CD4-positive, alpha-beta memory T cell (primary cell): ENCODE results near the gene RNASEH2B. TPM values are rescaled to one million over a fixed set of nuclear protein-coding genes. Genes with fewer than 3 reads are reported as not detected.

Experiments
- CTCF ChIA-PET: fragments of 350-600 bp; sonication (Branson Sonifier 250); formaldehyde crosslinking; loops from one replicate; lab custom pipeline; 2021; ENCODE audit warnings: inconsistent platforms; ENCODE audit not compliant: partially characterized antibody; lab: Charles Lee
- POLR2A ChIA-PET: fragments of 350-600 bp; sonication (Branson Sonifier 250); formaldehyde crosslinking; loops from one replicate; lab custom pipeline; 2021; ENCODE audit not compliant: partially characterized antibody; lab: Charles Lee
- DNase-seq, 5 donors: peaks; one replicate each; pipeline versions ENCODE4 v3.0.0 to v3.0.0-alpha.2; 2020 to 2022; ENCODE audit warnings: mixed read lengths in 1 of 5
- H3K27ac ChIP-seq: one replicate; pipeline ENCODE4 v1.7.0; 2013; ENCODE audit warnings: low read depth, low read length
- H3K27me3 ChIP-seq: 2 replicates; pipeline ENCODE4 v1.7.0; 2013; ENCODE audit warnings: mild to moderate bottlenecking, low read length, moderate library complexity; ENCODE audit not compliant: insufficient read depth
- H3K36me3 ChIP-seq: 2 replicates; pipeline ENCODE4 v1.7.0; 2013; ENCODE audit warnings: mild to moderate bottlenecking, low read length, moderate library complexity; ENCODE audit not compliant: insufficient read depth
- H3K4me1 ChIP-seq: 2 replicates; pipeline ENCODE4 v1.7.0; 2013; ENCODE audit warnings: mild to moderate bottlenecking, low read length, moderate library complexity; ENCODE audit not compliant: insufficient read depth
- H3K4me3 ChIP-seq, 2 donors: one replicate each; pipeline ENCODE4 v1.7.0; 2013; ENCODE audit warnings: low read length in 2 of 2, mild to moderate bottlenecking in 1 of 2
- H3K9me3 ChIP-seq, 2 donors: one replicate each; pipeline ENCODE4 v1.7.0; 2013; ENCODE audit warnings: low read length in 2 of 2, control low read depth in 1 of 2; ENCODE audit not compliant: control insufficient read depth in 1 of 2
- H3K27ac Mint-ChIP-seq, 7 donors: one replicate each; pipeline ENCODE4 v1.8.0; 2020 to 2021; ENCODE audit warnings: mixed read lengths in 7 of 7, mild to moderate bottlenecking in 6 of 7, inconsistent platforms in 3 of 7, moderate library complexity in 3 of 7
- H3K27me3 Mint-ChIP-seq, 2 donors: one replicate each; pipeline ENCODE4 v1.8.0; 2020 to 2021; ENCODE audit warnings: mixed read lengths in 2 of 2
- H3K36me3 Mint-ChIP-seq, 2 donors: one replicate each; pipeline ENCODE4 v1.8.0; 2020 to 2021; ENCODE audit warnings: mixed read lengths in 2 of 2, inconsistent platforms in 1 of 2, mild to moderate bottlenecking in 1 of 2
- H3K4me1 Mint-ChIP-seq, 4 donors: one replicate each; pipeline ENCODE4 v1.8.0; 2020 to 2021; ENCODE audit warnings: mixed read lengths in 4 of 4, mild to moderate bottlenecking in 1 of 4
- H3K4me3 Mint-ChIP-seq, 8 donors: one replicate each; pipeline ENCODE4 v1.8.0; 2020 to 2021; ENCODE audit warnings: mixed read lengths in 8 of 8, mild to moderate bottlenecking in 7 of 8, moderate library complexity in 6 of 8, inconsistent platforms in 3 of 8
- H3K9me3 Mint-ChIP-seq, 8 donors: one replicate each; pipeline ENCODE4 v1.8.0; 2020 to 2021; ENCODE audit warnings: mixed read lengths in 8 of 8, mild to moderate bottlenecking in 5 of 8, inconsistent platforms in 3 of 8, moderate library complexity in 1 of 8
- intact Hi-C: fragments of 100-400 bp; cut with micrococcal nuclease; formaldehyde crosslinking; loops from one replicate; pipeline ENCODE4 v1.15.1; 2023
- polyA plus RNA-seq, 2 donors: library from polyadenylated mRNA; unstranded; fragments of 300-500 nt; fragmentation: Illumina TruSeq; gene quantifications; one replicate each; pipeline ENCODE4 v1.2.3, GENCODE V29; 2021
- total RNA-seq, 2 experiments: library from RNA; stranded (reverse); gene quantifications; one replicate each; pipeline ENCODE4 v1.2.3, GENCODE V29; 2021

The RNASEH2B gene
- total and polyA plus RNA-seq, 4 experiments from 2014 or later: 88.9 to 133 (median 103) TPM

GRCh38 chr13:50918567-50918966 lies 9.0 kb downstream of the RNASEH2B start:
- Histone ChIP-seq H3K27me3 (no peaks in the 10 kb centered on the region), H3K4me1 (peaks cover 48% of the 10 kb centered on the region), H3K36me3 (no peaks in the 10 kb centered on the region), H3K9me3 (no peaks in the 10 kb centered on the region), H3K4me3 (no peak overlapping the region), H3K27ac (no peak overlapping the region)
- peak overlapping the region in 2 of 8 donors; percentile 3 to 10 for H3K4me3 Mint-ChIP-seq
- no peaks in the 10 kb centered on the region for H3K27me3 Mint-ChIP-seq
- peaks cover 0 to 21% (median 19%) of the 10 kb centered on the region in 8 donors for H3K9me3 Mint-ChIP-seq
- DNase-seq: no peak
- POLR2A ChIA-PET: no interaction called here
- H3K36me3 Mint-ChIP-seq: peaks cover 23 to 25% of the 10 kb centered on the region in 2 donors
- H3K27ac Mint-ChIP-seq: peak overlapping the region in 1 of 7 donors; percentile 15
- CTCF ChIA-PET: interaction anchor here (1.5 kb wide), 1 partner anchor 833 kb away, joined by 3 read pairs; no protein-coding TSS in a partner anchor
- peaks cover 48 to 72% (median 56%) of the 10 kb centered on the region in 4 donors for H3K4me1 Mint-ChIP-seq
- intact Hi-C loops: no loop called here

- ChIA-PET CTCF (interaction anchor here (0.7 to 1.3 kb wide), 3 partner anchors 8 to 943 kb away, joined by 3 read pairs; no protein-coding TSS in a partner anchor), POLR2A (no interaction called here)
- H3K4me3 ChIP-seq: no peak overlapping the region
- no peak overlapping the region for H3K27ac ChIP-seq
- peaks cover 44% of the 10 kb centered on the region for H3K4me1 ChIP-seq
- Mint-ChIP-seq H3K4me3 (peak overlapping the region in 2 of 8 donors; percentile 24 to 37), H3K27me3 (no peaks in the 10 kb centered on the region), H3K9me3 (peaks cover 0 to 29% (median 25%) of the 10 kb centered on the region in 8 donors), H3K27ac (peak overlapping the region in 1 of 7 donors; percentile 59), H3K36me3 (peaks cover 28 to 32% of the 10 kb centered on the region in 2 donors), H3K4me1 (peaks cover 46 to 68% (median 53%) of the 10 kb centered on the region in 4 donors)
- no peak for DNase-seq
- intact Hi-C loops: no loop called here
- H3K27me3 ChIP-seq: no peaks in the 10 kb centered on the region
- no peaks in the 10 kb centered on the region for H3K9me3 ChIP-seq
- H3K36me3 ChIP-seq: no peaks in the 10 kb centered on the region
Measured at GRCh38 chr13:50919277-50919676, 9.7 kb downstream of the RNASEH2B start.

DNA sequence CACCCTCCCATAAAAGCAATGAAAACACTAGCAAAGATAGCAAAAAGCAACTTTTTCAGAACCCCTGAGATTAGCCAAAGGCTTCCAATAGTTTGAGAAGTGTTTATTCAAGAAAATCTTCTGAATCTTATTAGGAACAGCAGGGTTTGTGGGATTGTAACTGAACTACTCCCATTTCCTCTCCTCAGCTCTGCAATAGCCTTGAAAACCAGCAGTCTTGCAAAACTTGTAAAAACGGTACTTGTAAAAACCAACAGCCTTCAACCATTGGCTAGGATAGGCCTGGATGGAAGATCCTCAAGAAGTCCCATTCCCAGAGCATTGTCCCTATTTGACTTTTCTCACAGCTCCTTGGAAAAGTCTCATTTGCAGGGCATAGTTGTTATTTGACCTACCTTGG lies 12.1 kb downstream of the RNASEH2B start:
- ChIA-PET CTCF (interaction anchor here (1.4 to 2.1 kb wide), 3 partner anchors 8 to 121 kb away, joined by 4 to 8 read pairs (median 5); no protein-coding TSS in a partner anchor), POLR2A (no interaction called here)
- H3K4me1 ChIP-seq: peaks cover 26% of the 10 kb centered on the region

DNA sequence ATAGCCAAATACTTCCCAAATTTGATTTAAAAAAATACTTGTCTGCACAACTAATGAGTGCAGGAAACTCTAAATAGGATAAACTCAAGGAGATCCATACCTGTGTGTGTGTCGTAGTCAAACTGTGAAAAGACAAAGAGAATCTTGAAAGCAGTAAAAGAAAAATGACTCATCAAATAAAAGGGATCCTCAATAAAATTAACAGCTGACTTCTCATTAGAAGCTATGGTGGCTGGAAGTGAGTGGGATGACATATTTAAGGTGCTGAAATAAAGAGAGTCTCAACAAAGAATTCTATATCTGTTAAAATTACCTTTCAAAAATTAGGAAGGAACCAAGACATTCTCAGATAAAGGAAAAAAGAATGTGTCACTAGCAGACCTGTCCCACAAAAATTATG lies 13.7 kb downstream of the RNASEH2B start:
- H3K4me1 Mint-ChIP-seq: peaks cover 27 to 47% (median 38%) of the 10 kb centered on the region in 4 donors
- ChIA-PET CTCF (interaction anchor here (2.0 kb wide), 1 partner anchor 11 kb away, joined by 4 read pairs; no protein-coding TSS in a partner anchor), POLR2A (interaction anchor here (1.2 to 1.6 kb wide), 2 partner anchors 11 to 30 kb away, joined by 4 to 7 read pairs; no protein-coding TSS in a partner anchor)
- H3K27me3 Mint-ChIP-seq: no peaks in the 10 kb centered on the region
- H3K27ac Mint-ChIP-seq: no peak overlapping the region
- H3K27ac ChIP-seq: no peak overlapping the region
- intact Hi-C loops: no loop called here
- DNase-seq: no peak
- no peak overlapping the region for H3K4me3 ChIP-seq
- peak overlapping the region in 1 of 8 donors; percentile 5 for H3K4me3 Mint-ChIP-seq
- H3K9me3 Mint-ChIP-seq: peaks cover 0 to 39% (median 31%) of the 10 kb centered on the region in 8 donors
- no peaks in the 10 kb centered on the region for H3K36me3 ChIP-seq
- peaks cover 42% of the 10 kb centered on the region in 2 donors for H3K36me3 Mint-ChIP-seq
- no peaks in the 10 kb centered on the region for H3K9me3 ChIP-seq
- peaks cover 28% of the 10 kb centered on the region for H3K4me1 ChIP-seq
- H3K27me3 ChIP-seq: no peaks in the 10 kb centered on the region

More for the DNA sequence above, 12.1 kb downstream of the RNASEH2B start:
- H3K9me3 Mint-ChIP-seq: peaks cover 0 to 39% (median 31%) of the 10 kb centered on the region in 8 donors
- H3K4me3 Mint-ChIP-seq: no peak overlapping the region
- Histone ChIP-seq H3K36me3 (no peaks in the 10 kb centered on the region), H3K27ac (no peak overlapping the region), H3K4me3 (no peak overlapping the region), H3K27me3 (no peaks in the 10 kb centered on the region), H3K9me3 (no peaks in the 10 kb centered on the region)
- H3K27me3 Mint-ChIP-seq: no peaks in the 10 kb centered on the region
- H3K4me1 Mint-ChIP-seq: peaks cover 34 to 61% (median 42%) of the 10 kb centered on the region in 4 donors
- DNase-seq: no peak
- no peak overlapping the region for H3K27ac Mint-ChIP-seq
- intact Hi-C loops: no loop called here
- peaks cover 38 to 39% of the 10 kb centered on the region in 2 donors for H3K36me3 Mint-ChIP-seq

- Histone ChIP-seq H3K4me1 (peaks cover 28% of the 10 kb centered on the region), H3K9me3 (no peaks in the 10 kb centered on the region), H3K27me3 (no peaks in the 10 kb centered on the region), H3K27ac (no peak overlapping the region), H3K4me3 (no peak overlapping the region), H3K36me3 (no peaks in the 10 kb centered on the region)
- H3K9me3 Mint-ChIP-seq: peaks cover 0 to 39% (median 31%) of the 10 kb centered on the region in 8 donors
- peaks cover 23 to 42% (median 34%) of the 10 kb centered on the region in 4 donors for H3K4me1 Mint-ChIP-seq
- H3K4me3 Mint-ChIP-seq: no peak overlapping the region
- no peak overlapping the region for H3K27ac Mint-ChIP-seq
- H3K27me3 Mint-ChIP-seq: no peaks in the 10 kb centered on the region
- POLR2A ChIA-PET: no interaction called here
- DNase-seq: no peak
- CTCF ChIA-PET: interaction anchor here (2.0 kb wide), 1 partner anchor 12 kb away, joined by 4 read pairs; no protein-coding TSS in a partner anchor
- peaks cover 44 to 45% of the 10 kb centered on the region in 2 donors for H3K36me3 Mint-ChIP-seq
- intact Hi-C loops: no loop called here
Measured at GRCh38 chr13:50924025-50924424, 14.4 kb downstream of the RNASEH2B start.

GRCh38 chr13:50927701-50928100 lies 18.1 kb downstream of the RNASEH2B start:
- no peaks in the 10 kb centered on the region for H3K9me3 ChIP-seq
- no peaks in the 10 kb centered on the region for H3K27me3 ChIP-seq
- Mint-ChIP-seq H3K9me3 (peaks cover 0 to 28% (median 20%) of the 10 kb centered on the region in 8 donors), H3K4me3 (no peak overlapping the region), H3K27me3 (no peaks in the 10 kb centered on the region), H3K27ac (peak overlapping the region in 1 of 7 donors; percentile 10), H3K36me3 (peaks cover 61 to 63% of the 10 kb centered on the region in 2 donors), H3K4me1 (peaks cover 13 to 33% (median 23%) of the 10 kb centered on the region in 4 donors)
- no peak for DNase-seq
- ChIA-PET CTCF (interaction anchor here (1.3 kb wide), 1 partner anchor 13 kb away, joined by 3 read pairs; no protein-coding TSS in a partner anchor), POLR2A (no interaction called here)
- no peak overlapping the region for H3K4me3 ChIP-seq
- intact Hi-C loops: no loop called here
- H3K36me3 ChIP-seq: peaks cover 16% of the 10 kb centered on the region
- no peak overlapping the region for H3K27ac ChIP-seq
- peaks cover 27% of the 10 kb centered on the region for H3K4me1 ChIP-seq

DNA sequence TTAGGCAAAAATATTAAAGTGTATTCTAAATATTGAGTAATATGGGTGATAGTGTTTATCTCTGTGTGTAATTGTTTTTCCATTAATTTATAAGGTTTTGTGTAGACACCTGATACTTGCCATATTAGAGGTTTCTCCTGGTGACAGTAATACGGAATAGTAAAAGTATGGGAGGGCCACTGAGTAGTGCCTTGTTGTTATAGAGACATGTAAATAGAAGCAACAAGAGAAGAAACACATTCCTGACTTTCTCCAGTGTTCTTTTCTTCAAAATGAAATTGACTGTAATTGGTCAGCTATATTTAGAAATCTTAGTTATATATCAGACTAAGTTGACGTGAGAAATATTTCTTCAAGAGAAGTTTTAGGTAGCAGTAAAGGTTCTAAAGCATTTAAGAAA lies 18.5 kb downstream of the RNASEH2B start:
- intact Hi-C loops: no loop called here
- Histone ChIP-seq H3K27me3 (no peaks in the 10 kb centered on the region), H3K4me1 (peaks cover 27% of the 10 kb centered on the region), H3K4me3 (no peak overlapping the region), H3K27ac (no peak overlapping the region), H3K9me3 (no peaks in the 10 kb centered on the region), H3K36me3 (peaks cover 20% of the 10 kb centered on the region)
- H3K27ac Mint-ChIP-seq: no peak overlapping the region
- CTCF ChIA-PET: interaction anchor here (1.3 kb wide), 2 partner anchors 13 kb away, joined by 3 read pairs; no protein-coding TSS in a partner anchor
- POLR2A ChIA-PET: no interaction called here
- peaks cover 59 to 63% of the 10 kb centered on the region in 2 donors for H3K36me3 Mint-ChIP-seq
- no peaks in the 10 kb centered on the region for H3K27me3 Mint-ChIP-seq
- H3K9me3 Mint-ChIP-seq: peaks cover 0 to 24% (median 16%) of the 10 kb centered on the region in 8 donors
- no peak for DNase-seq
- H3K4me1 Mint-ChIP-seq: peaks cover 13 to 33% (median 23%) of the 10 kb centered on the region in 4 donors
- H3K4me3 Mint-ChIP-seq: no peak overlapping the region
